GM23338 (cell line): ENCODE measurements around the gene SRPK2. TPM values are rescaled to one million over a fixed set of nuclear protein-coding genes. Genes with fewer than 3 reads are reported as not detected.
A peak's percentile ranks its signal among the peaks of the same experiment; 100 is the strongest.

Experiments
- ATAC-seq: fragments of 200-7000 bp; cut with Tn5 transposase; 3 replicates; pipeline ENCODE4 v1.9.1; 2020
- DNase-seq: peaks from one replicate; pipeline ENCODE4 v3.0.0-alpha.2; 2015; ENCODE audit warnings: low spot score
- H2AFZ ChIP-seq: fragments of 200-600 bp; sonication (generic); 2 replicates; pipeline ENCODE4 v1.8.0; 2016; ENCODE audit warnings: antibody characterized with exemption, mild to moderate bottlenecking, moderate library complexity
- H3F3A ChIP-seq: fragments of 200-600 bp; sonication (generic); replicated peaks from 2 replicates; pipeline ENCODE4 v1.8.0; 2017; ENCODE audit warnings: antibody characterized with exemption, mixed run types, low read depth
- H3K27ac ChIP-seq: fragments of 200-600 bp; sonication (generic); 2 replicates; pipeline ENCODE4 v1.6.1; 2016; ENCODE audit warnings: low read depth
- H3K27me3 ChIP-seq: fragments of 200-600 bp; sonication (generic); 2 replicates; pipeline ENCODE4 v1.8.0; 2016; ENCODE audit warnings: mild to moderate bottlenecking, mixed run types, moderate library complexity; ENCODE audit not compliant: insufficient read depth
- H3K36me3 ChIP-seq: fragments of 200-600 bp; sonication (generic); 2 replicates; pipeline ENCODE4 v1.8.0; 2016; ENCODE audit warnings: mild to moderate bottlenecking; ENCODE audit not compliant: insufficient read depth
- H3K4me1 ChIP-seq: fragments of 200-600 bp; sonication (generic); 2 replicates; pipeline ENCODE4 v1.8.0; 2016; ENCODE audit warnings: mild to moderate bottlenecking, moderate library complexity; ENCODE audit not compliant: insufficient read depth
- H3K4me2 ChIP-seq: fragments of 200-600 bp; sonication (generic); 2 replicates; pipeline ENCODE4 v1.7.1; 2017; ENCODE audit warnings: mixed run types
- H3K4me3 ChIP-seq: fragments of 200-600 bp; sonication (generic); 2 replicates; pipeline ENCODE4 v1.6.1; 2016; ENCODE audit warnings: mixed run types
- H3K79me2 ChIP-seq: fragments of 200-600 bp; sonication (generic); replicated peaks from 2 replicates; pipeline ENCODE4 v1.8.0; 2017; ENCODE audit warnings: mild to moderate bottlenecking; ENCODE audit not compliant: insufficient read depth
- H3K9me2 ChIP-seq: fragments of 200-600 bp; sonication (generic); 2 replicates; pipeline ENCODE4 v1.8.0; 2017; ENCODE audit not compliant: insufficient read depth
- H4K20me1 ChIP-seq: fragments of 200-600 bp; sonication (generic); replicated peaks from 2 replicates; pipeline ENCODE4 v1.8.0; 2017; ENCODE audit warnings: mild to moderate bottlenecking; ENCODE audit not compliant: insufficient read depth
- H3K27ac Mint-ChIP-seq: 2 replicates; pipeline ENCODE4 v1.8.0; 2020; ENCODE audit warnings: inconsistent platforms, mild to moderate bottlenecking, moderate library complexity, mixed read lengths
- H3K27me3 Mint-ChIP-seq: 3 replicates; pipeline ENCODE4 v1.8.0; 2022; ENCODE audit warnings: low read depth, mild to moderate bottlenecking, moderate library complexity, mixed read lengths, inconsistent platforms; ENCODE audit not compliant: insufficient read depth, poor library complexity
- H3K36me3 Mint-ChIP-seq: 3 replicates; pipeline ENCODE4 v1.8.0; 2021; ENCODE audit warnings: low read depth, mild to moderate bottlenecking, inconsistent platforms, moderate library complexity, mixed read lengths
- H3K4me1 Mint-ChIP-seq: 3 replicates; pipeline ENCODE4 v1.8.0; 2020; ENCODE audit warnings: mild to moderate bottlenecking, inconsistent platforms, mixed read lengths
- H3K4me3 Mint-ChIP-seq: 3 replicates; pipeline ENCODE4 v1.8.0; 2021; ENCODE audit warnings: moderate library complexity, mild to moderate bottlenecking, inconsistent platforms, mixed read lengths
- H3K9me3 Mint-ChIP-seq: 3 replicates; pipeline ENCODE4 v1.8.0; 2020; ENCODE audit warnings: moderate library complexity, mild to moderate bottlenecking, inconsistent platforms, mixed read lengths
- CREB1 ChIP-seq: fragments of 250-450 bp; sonication (Bioruptor Pico); IDR thresholded peaks from 2 replicates; pipeline ENCODE4 v1.5.0; 2020; ENCODE audit warnings: low read depth, mild to moderate bottlenecking, moderate library complexity
- ETS1 ChIP-seq: IDR thresholded peaks from 2 replicates; pipeline ENCODE4 v1.6.1; 2016; ENCODE audit warnings: antibody characterized with exemption
- EZH2 ChIP-seq: fragments of 200-600 bp; sonication (generic); IDR thresholded peaks from one replicate; pipeline ENCODE4 v1.8.0; 2017; ENCODE audit warnings: antibody characterized with exemption, mild to moderate bottlenecking, low read depth; ENCODE audit not compliant: unreplicated experiment
- EZH2phosphoT487 ChIP-seq: fragments of 200-600 bp; sonication (generic); IDR thresholded peaks from one replicate; pipeline ENCODE4 v1.8.1; 2018; ENCODE audit warnings: antibody characterized with exemption; ENCODE audit not compliant: unreplicated experiment
- JUNB ChIP-seq: IDR thresholded peaks from one replicate; pipeline ENCODE4 v1.6.1; 2016; ENCODE audit warnings: antibody characterized with exemption; ENCODE audit not compliant: unreplicated experiment
- NANOG ChIP-seq: IDR thresholded peaks from 2 replicates; pipeline ENCODE4 v1.6.1; 2016; ENCODE audit warnings: antibody characterized with exemption, borderline replicate concordance
- POLR2AphosphoS5 ChIP-seq: IDR thresholded peaks from 2 replicates; pipeline ENCODE4 v1.6.1; 2016; ENCODE audit warnings: antibody characterized with exemption, low read depth
- STAT1 ChIP-seq: IDR thresholded peaks from one replicate; pipeline ENCODE4 v1.6.1; 2016; ENCODE audit warnings: antibody characterized with exemption; ENCODE audit not compliant: unreplicated experiment
- ZNF114 ChIP-seq: fragments of 250-450 bp; sonication (Bioruptor Pico); IDR thresholded peaks from 2 replicates; pipeline ENCODE4 v1.5.0; 2020; ENCODE audit warnings: mild to moderate bottlenecking, moderate library complexity
- ZNF331 ChIP-seq: fragments of 250-450 bp; sonication (Bioruptor Pico); IDR thresholded peaks from 2 replicates; pipeline ENCODE4 v1.5.0; 2020; ENCODE audit warnings: low read depth, mild to moderate bottlenecking, moderate library complexity
- ZNF462 ChIP-seq: fragments of 250-450 bp; sonication (Bioruptor Pico); IDR thresholded peaks from 2 replicates; pipeline ENCODE4 v1.5.0; 2020; ENCODE audit warnings: mild to moderate bottlenecking, moderate library complexity
- polyA plus RNA-seq: library from polyadenylated mRNA; unstranded; fragments of >200 nt; fragmentation: Nextera tagmentation; extraction: Ambion mirVana; gene quantifications from 2 replicates; pipeline ENCODE4 v1.2.1, GENCODE V29; 2016
- total RNA-seq: library from RNA; depleted of rRNA; stranded (reverse); fragments of >200 nt; shearing (Covaris generic); gene quantifications from 2 replicates; pipeline ENCODE4 v1.2.3, GENCODE V29; 2014
- TF ChIP-seq, protein P1 (sequence below): IDR thresholded peaks from one replicate; pipeline ENCODE4 v1.6.1; 2018; ENCODE audit warnings: antibody characterized with exemption; ENCODE audit not compliant: unreplicated experiment
- TF ChIP-seq, protein P2 (sequence below), 2 experiments: fragments of 200-600 bp in 1 of 2; sonication (generic) in 1 of 2; conservative IDR thresholded peaks; 2 replicates each; pipeline versions ENCODE4 v1.5.1 to v1.6.1; 2016 to 2017; ENCODE audit warnings: antibody characterized with exemption in 2 of 2, low read depth in 2 of 2, mild to moderate bottlenecking in 2 of 2, moderate library complexity in 1 of 2

The SRPK2 gene
- total and polyA plus RNA-seq, 2 experiments from 2014 or later = 66.3 to 91.5 TPM

DNA sequence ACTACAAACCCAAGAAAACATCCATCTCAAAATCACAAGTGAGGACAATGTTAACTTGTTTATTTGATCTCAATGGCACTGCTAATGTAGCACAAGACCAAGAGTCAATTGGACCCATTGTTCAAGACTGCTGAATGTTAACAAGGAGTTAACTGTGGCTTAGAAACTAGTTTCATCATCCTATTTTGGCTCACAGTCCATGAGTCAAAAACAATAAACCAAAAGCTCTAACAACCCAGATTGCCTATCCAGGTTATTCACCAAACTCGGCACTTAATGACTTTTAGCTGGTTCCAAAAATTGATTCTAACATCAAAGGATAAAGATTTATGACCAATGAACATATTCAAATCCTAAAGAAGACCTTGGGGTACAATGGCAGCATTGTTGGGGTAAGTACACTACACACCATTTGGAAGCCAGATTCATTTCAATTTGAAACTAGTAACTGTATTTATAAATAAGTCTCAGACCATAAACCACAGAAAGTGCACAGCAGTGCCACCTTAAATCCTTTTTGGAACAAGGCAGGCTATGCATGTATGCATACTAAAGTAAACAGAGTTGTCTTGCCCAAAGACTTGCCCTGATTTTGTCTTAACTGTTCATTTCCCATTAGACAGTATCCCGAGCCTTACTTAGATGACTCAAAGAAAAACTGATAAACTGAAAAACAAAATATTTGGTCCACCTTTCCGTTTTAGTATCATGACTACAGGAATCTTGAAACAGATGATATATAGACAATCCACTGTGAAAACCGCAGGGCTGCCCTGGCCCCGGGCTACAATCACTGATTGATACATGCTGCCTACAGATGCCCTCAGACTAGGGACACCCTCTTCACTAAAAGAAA lies 84.5 kb downstream of the SRPK2 start:
- DNase-seq = no peak
- peaks cover 11% of the 10 kb centered on the region for H4K20me1 ChIP-seq

More for the DNA sequence above, 84.5 kb downstream of the SRPK2 start:
- Histone ChIP-seq H2AFZ (no peak overlapping the region), H3F3A (no peaks in the 10 kb centered on the region), H3K4me2 (no peak overlapping the region), H3K4me1 (peaks cover 7% of the 10 kb centered on the region; the same call in 1 of the 2 replicates), H3K4me3 (no peak overlapping the region), H3K79me2 (peaks cover 90% of the 10 kb centered on the region), H3K27me3 (no peaks in the 10 kb centered on the region), H3K9me2 (no peaks in the 10 kb centered on the region), H3K27ac (peak overlapping the region; percentile 53), H3K36me3 (peaks cover 5% of the 10 kb centered on the region; the same call in 1 of the 2 replicates)
- Mint-ChIP-seq H3K27ac (peak overlapping the region; percentile 27), H3K4me3 (no peak overlapping the region), H3K27me3 (no peaks in the 10 kb centered on the region), H3K4me1 (peaks cover 20% of the 10 kb centered on the region; the same call in 2 of the 3 replicates), H3K9me3 (no peaks in the 10 kb centered on the region), H3K36me3 (peaks cover 4% of the 10 kb centered on the region; the same call in 1 of the 3 replicates)
- TF ChIP-seq ETS1 (no peak), JUNB (no peak), ZNF114 (CRISPR knock-in tag) (no peak), STAT1 (no peak), CREB1 (no peak), ZNF331 (CRISPR knock-in tag) (no peak), POLR2AphosphoS5 (no peak), NANOG (no peak), EZH2 (no peak), ZNF462 (CRISPR knock-in tag) (no peak), EZH2phosphoT487 (no peak)
- TF ChIP-seq, protein P1, sequence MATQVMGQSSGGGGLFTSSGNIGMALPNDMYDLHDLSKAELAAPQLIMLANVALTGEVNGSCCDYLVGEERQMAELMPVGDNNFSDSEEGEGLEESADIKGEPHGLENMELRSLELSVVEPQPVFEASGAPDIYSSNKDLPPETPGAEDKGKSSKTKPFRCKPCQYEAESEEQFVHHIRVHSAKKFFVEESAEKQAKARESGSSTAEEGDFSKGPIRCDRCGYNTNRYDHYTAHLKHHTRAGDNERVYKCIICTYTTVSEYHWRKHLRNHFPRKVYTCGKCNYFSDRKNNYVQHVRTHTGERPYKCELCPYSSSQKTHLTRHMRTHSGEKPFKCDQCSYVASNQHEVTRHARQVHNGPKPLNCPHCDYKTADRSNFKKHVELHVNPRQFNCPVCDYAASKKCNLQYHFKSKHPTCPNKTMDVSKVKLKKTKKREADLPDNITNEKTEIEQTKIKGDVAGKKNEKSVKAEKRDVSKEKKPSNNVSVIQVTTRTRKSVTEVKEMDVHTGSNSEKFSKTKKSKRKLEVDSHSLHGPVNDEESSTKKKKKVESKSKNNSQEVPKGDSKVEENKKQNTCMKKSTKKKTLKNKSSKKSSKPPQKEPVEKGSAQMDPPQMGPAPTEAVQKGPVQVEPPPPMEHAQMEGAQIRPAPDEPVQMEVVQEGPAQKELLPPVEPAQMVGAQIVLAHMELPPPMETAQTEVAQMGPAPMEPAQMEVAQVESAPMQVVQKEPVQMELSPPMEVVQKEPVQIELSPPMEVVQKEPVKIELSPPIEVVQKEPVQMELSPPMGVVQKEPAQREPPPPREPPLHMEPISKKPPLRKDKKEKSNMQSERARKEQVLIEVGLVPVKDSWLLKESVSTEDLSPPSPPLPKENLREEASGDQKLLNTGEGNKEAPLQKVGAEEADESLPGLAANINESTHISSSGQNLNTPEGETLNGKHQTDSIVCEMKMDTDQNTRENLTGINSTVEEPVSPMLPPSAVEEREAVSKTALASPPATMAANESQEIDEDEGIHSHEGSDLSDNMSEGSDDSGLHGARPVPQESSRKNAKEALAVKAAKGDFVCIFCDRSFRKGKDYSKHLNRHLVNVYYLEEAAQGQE = no peak
- TF ChIP-seq, protein P2, sequence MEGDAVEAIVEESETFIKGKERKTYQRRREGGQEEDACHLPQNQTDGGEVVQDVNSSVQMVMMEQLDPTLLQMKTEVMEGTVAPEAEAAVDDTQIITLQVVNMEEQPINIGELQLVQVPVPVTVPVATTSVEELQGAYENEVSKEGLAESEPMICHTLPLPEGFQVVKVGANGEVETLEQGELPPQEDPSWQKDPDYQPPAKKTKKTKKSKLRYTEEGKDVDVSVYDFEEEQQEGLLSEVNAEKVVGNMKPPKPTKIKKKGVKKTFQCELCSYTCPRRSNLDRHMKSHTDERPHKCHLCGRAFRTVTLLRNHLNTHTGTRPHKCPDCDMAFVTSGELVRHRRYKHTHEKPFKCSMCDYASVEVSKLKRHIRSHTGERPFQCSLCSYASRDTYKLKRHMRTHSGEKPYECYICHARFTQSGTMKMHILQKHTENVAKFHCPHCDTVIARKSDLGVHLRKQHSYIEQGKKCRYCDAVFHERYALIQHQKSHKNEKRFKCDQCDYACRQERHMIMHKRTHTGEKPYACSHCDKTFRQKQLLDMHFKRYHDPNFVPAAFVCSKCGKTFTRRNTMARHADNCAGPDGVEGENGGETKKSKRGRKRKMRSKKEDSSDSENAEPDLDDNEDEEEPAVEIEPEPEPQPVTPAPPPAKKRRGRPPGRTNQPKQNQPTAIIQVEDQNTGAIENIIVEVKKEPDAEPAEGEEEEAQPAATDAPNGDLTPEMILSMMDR (conservative IDR thresholded peaks at IDR 0.05; ENCODE audit: low read depth in 2 of 2) = no peak
- ATAC-seq = no peak
